K562 (cell line): ENCODE measurements around the gene IPO11. TPM values are rescaled to one million over a fixed set of nuclear protein-coding genes. Genes with fewer than 3 reads are reported as not detected.

ENCODE experiments used
- ASH1L ChIP-seq: fragments of 450-650 bp; IDR thresholded peaks from 2 replicates; pipeline ENCODE4 v1.6.1; 2018; ENCODE audit warnings: borderline replicate concordance, mild to moderate bottlenecking, low read depth; ENCODE audit not compliant: partially characterized antibody
- CREBBP ChIP-seq: IDR thresholded peaks from one replicate; pipeline ENCODE4 v1.6.1; 2012; ENCODE audit warnings: low read depth, mild to moderate bottlenecking, control low read depth, inconsistent platforms, low read length
- E2F5 ChIP-seq: sonication (generic); formaldehyde crosslinking; IDR thresholded peaks from 2 replicates; pipeline ENCODE4 v1.8.0; 2022; ENCODE audit warnings: mild to moderate bottlenecking, missing genetic modification reagents
- ETV1 ChIP-seq: fragments of 450-650 bp; conservative IDR thresholded peaks from 2 replicates; pipeline ENCODE4 v1.6.1; 2016; ENCODE audit warnings: missing genetic modification characterization, control low read depth, low read depth, missing compliant biosample characterization
- GTF2F1 ChIP-seq: IDR thresholded peaks from 2 replicates; pipeline ENCODE4 v1.6.1; 2011; ENCODE audit warnings: low read depth, low read length, improper control_type of control experiment
- HNRNPH1 ChIP-seq: fragments of 200-400 bp; formaldehyde crosslinking; optimal IDR thresholded peaks from 2 replicates; pipeline ENCODE3; 2017; ENCODE audit warnings: low read depth, mild to moderate bottlenecking, low read length, moderate library complexity
- HNRNPLL ChIP-seq: fragments of 200-400 bp; formaldehyde crosslinking; IDR thresholded peaks from 2 replicates; pipeline ENCODE4 v1.6.1; 2017; ENCODE audit warnings: low read length, low read depth, mild to moderate bottlenecking; ENCODE audit not compliant: poor library complexity, severe bottlenecking
- MEIS2 ChIP-seq: fragments of 450-650 bp; IDR thresholded peaks from 2 replicates; pipeline ENCODE4 v1.6.1; 2014; ENCODE audit warnings: mild to moderate bottlenecking; ENCODE audit not compliant: partially characterized antibody
- MTF1 ChIP-seq: fragments of 250-450 bp; sonication (Bioruptor Pico); IDR thresholded peaks from 2 replicates; pipeline ENCODE4 v1.9.0; 2021; ENCODE audit warnings: moderate library complexity, mild to moderate bottlenecking, inconsistent platforms, borderline replicate concordance
- NFXL1 ChIP-seq: fragments of 450-650 bp; formaldehyde crosslinking; IDR thresholded peaks from 2 replicates; pipeline ENCODE4 v1.4.0; 2021; ENCODE audit warnings: mild to moderate bottlenecking
- SFPQ ChIP-seq: fragments of 200-400 bp; formaldehyde crosslinking; IDR thresholded peaks from 2 replicates; pipeline ENCODE4 v1.6.1; 2017; ENCODE audit warnings: mild to moderate bottlenecking, low read depth, low read length, moderate library complexity
- SMAD1 ChIP-seq: fragments of 150-350 bp; IDR thresholded peaks from 2 replicates; pipeline ENCODE4 v1.6.1; 2014; ENCODE audit warnings: low read length, low read depth; ENCODE audit not compliant: partially characterized antibody
- THRAP3 ChIP-seq: fragments of 450-650 bp; IDR thresholded peaks from 2 replicates; pipeline ENCODE4 v1.6.1; 2016; ENCODE audit warnings: mild to moderate bottlenecking, inconsistent platforms, borderline replicate concordance
- ZNF274 ChIP-seq: IDR thresholded peaks from 2 replicates; pipeline ENCODE4 v1.6.1; 2011; ENCODE audit warnings: low read depth, mild to moderate bottlenecking, low read length, moderate library complexity, borderline replicate concordance
- ZNF280A ChIP-seq: fragments of 450-650 bp; IDR thresholded peaks from 2 replicates; pipeline ENCODE4 v1.6.1; 2018; ENCODE audit warnings: mild to moderate bottlenecking, low read depth; ENCODE audit not compliant: partially characterized antibody
- ZNF282 ChIP-seq: sonication (generic); formaldehyde crosslinking; IDR thresholded peaks from 2 replicates; pipeline ENCODE4 v1.8.1; 2023; ENCODE audit warnings: missing genetic modification reagents
- ZNF324 ChIP-seq: fragments of 250-450 bp; sonication (Bioruptor Pico); IDR thresholded peaks from 2 replicates; pipeline ENCODE4 v1.4.0; 2020; ENCODE audit warnings: mild to moderate bottlenecking
- polyA plus RNA-seq, 8 experiments: library from polyadenylated mRNA; depleted of rRNA in 4 of 8; stranded (reverse) in 5 of 8; unstranded in 3 of 8; fragments of >200 nt; fragmentation: Nextera tagmentation in 2 of 8; fragmentation: Illumina TruSeq in 1 of 8; extraction: Ambion mirVana in 2 of 8; extraction: Trizol in 1 of 8; gene quantifications; 2 replicates each; pipeline versions ENCODE4 v1.2.1 to v1.2.3, GENCODE V29; 2011 to 2014; ENCODE audit warnings: inconsistent platforms in 1 of 8, missing spikeins in 1 of 8
- total RNA-seq, 7 experiments: library from RNA; depleted of rRNA in 6 of 7; stranded (reverse); fragments of >200 nt in 6 of 7; fragmentation: Illumina TruSeq in 2 of 7; extraction: Trizol in 2 of 7; gene quantifications; 2 replicates each; pipeline versions ENCODE4 v1.2.1 to v1.2.3, GENCODE V29; 2011 to 2021; ENCODE audit warnings: low replicate concordance in 1 of 7

The IPO11 gene
- total and polyA plus RNA-seq, 9 of the 15 experiments (the other 6 are each of a cell fraction or from before 2014, with no cell fraction given): 38.7 to 96.0 (median 70.9) TPM

- TF ChIP-seq HNRNPLL (peak; percentile 64), MTF1 (CRISPR knock-in tag) (no peak), ZNF274 (no peak), CREBBP (no peak), NFXL1 (CRISPR knock-in tag) (no peak), ZNF324 (CRISPR knock-in tag) (no peak), ETV1 (tag) (0 out of 2 replicates have a peak, but pooled peaks have one; percentile 29), E2F5 (CRISPR knock-in tag) (0 out of 2 replicates have a peak, but pooled peaks have one; percentile 18), MEIS2 (no peak), GTF2F1 (no peak), SMAD1 (no peak), THRAP3 (no peak), SFPQ (no peak), HNRNPH1 (no peak), ZNF280A (no peak), ZNF282 (CRISPR knock-in tag) (0 out of 2 replicates have a peak, but pooled peaks have one; percentile 13), ASH1L (no peak)
These were observed 8.9 kb upstream of the IPO11 start, which contains the start of gene DIMT1 (continued) for GRCh38 chr5:62403411-62404250.
